NB4 (cell line): ENCODE measurements around the gene PHAF1.
"Not testable (repeated sequence)": the region's sequence is repeated elsewhere in the genome, so short reads cannot be mapped to it uniquely, and the experiment has no call there.

Experiments
- DNase-seq: peaks from one replicate; pipeline ENCODE4 v3.0.0; 2010; ENCODE audit warnings: low read depth
- H3K4me3 ChIP-seq: one replicate; pipeline ENCODE4 v1.5.1; 2011; ENCODE audit warnings: mild to moderate bottlenecking, low read depth, low read length, moderate library complexity
- CTCF ChIP-seq: IDR thresholded peaks from one replicate; pipeline ENCODE4 v1.5.1; 2012; ENCODE audit warnings: low read depth, low read length
- MAX ChIP-seq: IDR thresholded peaks from 2 replicates; pipeline ENCODE4 v1.6.1; 2011; ENCODE audit warnings: low read depth, low read length
- MYC ChIP-seq: IDR thresholded peaks from 2 replicates; pipeline ENCODE4 v1.6.1; 2011; ENCODE audit warnings: low read depth, low read length
- POLR2A ChIP-seq: IDR thresholded peaks from 2 replicates; pipeline ENCODE4 v1.6.1; 2011; ENCODE audit warnings: mild to moderate bottlenecking; ENCODE audit not compliant: insufficient read length; ENCODE audit errors: extremely low read depth

The PHAF1 gene

GRCh38 chr16:67117716-67118115 is 8.0 kb downstream of the PHAF1 start:
- DNase-seq = no peak
- H3K4me3 ChIP-seq = no peak overlapping the region
- TF ChIP-seq MAX (no peak), CTCF (no peak), MYC (no peak), POLR2A (no peak)

GRCh38 chr16:67120025-67120424 is 10.3 kb downstream of the PHAF1 start:
- no peak for DNase-seq
- no peak for TF ChIP-seq MAX
- H3K4me3 ChIP-seq = no peak overlapping the region

GRCh38 chr16:67122799-67123198 is 13.1 kb downstream of the PHAF1 start:
- DNase-seq, H3K4me3 ChIP-seq: not testable (repeated sequence)

GRCh38 chr16:67128417-67128816 is 18.7 kb downstream of the PHAF1 start:
- no peak overlapping the region for H3K4me3 ChIP-seq
- no peak for TF ChIP-seq MAX
- no peak for TF ChIP-seq MYC
- TF ChIP-seq CTCF = no peak
- no peak for TF ChIP-seq POLR2A
- no peak for DNase-seq

GRCh38 chr16:67128887-67129286 is 19.1 kb downstream of the PHAF1 start:
- DNase-seq = no peak
- no peak for TF ChIP-seq MYC
- no peak for TF ChIP-seq POLR2A
- no peak for TF ChIP-seq CTCF
- no peak for TF ChIP-seq MAX
- H3K4me3 ChIP-seq = no peak overlapping the region

GRCh38 chr16:67129422-67129821 is 19.7 kb downstream of the PHAF1 start:
- H3K4me3 ChIP-seq = no peak overlapping the region
- no peak for TF ChIP-seq MAX
- TF ChIP-seq CTCF = no peak
- no peak for TF ChIP-seq MYC
- TF ChIP-seq POLR2A = no peak
- no peak for DNase-seq

- no peak overlapping the region for H3K4me3 ChIP-seq
- TF ChIP-seq MYC = no peak
- no peak for TF ChIP-seq POLR2A
- no peak for TF ChIP-seq CTCF
- TF ChIP-seq MAX = no peak
- DNase-seq = no peak
Measured at GRCh38 chr16:67137605-67138004, 27.9 kb downstream of the PHAF1 start.
